OCI-LY1 (cell line): ENCODE results near the gene PBX1.

Experiments
- H2AFZ ChIP-seq: fragments of 200-600 bp; sonication (generic), shearing (Covaris generic); 2 replicates; pipeline ENCODE4 v1.6.0; 2014; ENCODE audit warnings: antibody characterized with exemption, mild to moderate bottlenecking, low read length
- H3F3A ChIP-seq: fragments of 200-600 bp; sonication (generic), shearing (Covaris generic); 2 replicates; pipeline ENCODE4 v1.6.0; 2014; ENCODE audit warnings: mild to moderate bottlenecking, antibody characterized with exemption, low read length, moderate library complexity; ENCODE audit not compliant: insufficient read depth
- H3K27ac ChIP-seq: fragments of 200-600 bp; sonication (generic); 2 replicates; pipeline ENCODE4 v1.5.1; 2014; ENCODE audit warnings: low read length, mixed run types, mild to moderate bottlenecking, low read depth; ENCODE audit not compliant: poor library complexity, severe bottlenecking
- H3K27me3 ChIP-seq: fragments of 200-600 bp; sonication (generic); 2 replicates; pipeline ENCODE4 v1.6.0; 2014; ENCODE audit warnings: antibody characterized with exemption, mild to moderate bottlenecking, low read length, moderate library complexity; ENCODE audit not compliant: insufficient read depth
- H3K36me3 ChIP-seq: fragments of 200-600 bp; sonication (generic); 2 replicates; pipeline ENCODE4 v1.6.1; 2014; ENCODE audit warnings: mild to moderate bottlenecking, antibody characterized with exemption, low read length, moderate library complexity, mixed read lengths; ENCODE audit not compliant: insufficient read depth
- H3K4me1 ChIP-seq: fragments of 200-600 bp; sonication (generic); 2 replicates; pipeline ENCODE4 v1.5.1; 2014; ENCODE audit warnings: mild to moderate bottlenecking, low read length, moderate library complexity; ENCODE audit not compliant: insufficient read depth, severe bottlenecking
- H3K4me2 ChIP-seq: fragments of 200-600 bp; sonication (generic), shearing (Covaris generic); 2 replicates; pipeline ENCODE4 v1.6.1; 2014; ENCODE audit warnings: low read length
- H3K4me3 ChIP-seq: fragments of 200-600 bp; sonication (generic); 2 replicates; pipeline ENCODE4 v1.5.1; 2014; ENCODE audit warnings: low read length, low read depth, mild to moderate bottlenecking, mixed read lengths; ENCODE audit not compliant: poor library complexity, severe bottlenecking
- H3K79me2 ChIP-seq: fragments of 200-600 bp; shearing (Covaris generic); 2 replicates; pipeline ENCODE4 v1.6.1; 2016; ENCODE audit warnings: mixed run types, low read length, mixed read lengths; ENCODE audit not compliant: insufficient read depth
- H3K9ac ChIP-seq: fragments of 200-600 bp; sonication (generic), shearing (Covaris generic); 2 replicates; pipeline ENCODE4 v1.6.1; 2014; ENCODE audit warnings: mild to moderate bottlenecking, low read length, mixed read lengths
- H3K9me2 ChIP-seq: fragments of 200-600 bp; sonication (generic), shearing (Covaris generic); 2 replicates; pipeline ENCODE4 v1.6.1; 2014; ENCODE audit warnings: low read depth, mild to moderate bottlenecking, low read length, mixed read lengths
- H3K9me3 ChIP-seq: fragments of 200-600 bp; shearing (Covaris generic); 2 replicates; pipeline ENCODE4 v1.6.1; 2014; ENCODE audit warnings: low read length, mixed read lengths
- H4K20me1 ChIP-seq: fragments of 200-600 bp; sonication (generic), shearing (Covaris generic); 2 replicates; pipeline ENCODE4 v1.6.0; 2016; ENCODE audit warnings: mild to moderate bottlenecking, low read length; ENCODE audit not compliant: insufficient read depth
- CTCF ChIP-seq: fragments of 200-600 bp; sonication (generic), shearing (Covaris generic); IDR thresholded peaks from 2 replicates; pipeline ENCODE4 v1.5.1; 2017; ENCODE audit warnings: mild to moderate bottlenecking, antibody characterized with exemption, low read length, moderate library complexity, mixed read lengths
- EZH2 ChIP-seq: fragments of 200-600 bp; sonication (generic), shearing (Covaris generic); IDR thresholded peaks from 2 replicates; pipeline ENCODE4 v1.8.0; 2017; ENCODE audit warnings: borderline replicate concordance, mixed run types, mild to moderate bottlenecking, antibody characterized with exemption, low read length, moderate library complexity, mixed read lengths

PBX1 gene

GRCh38 chr1:164667600-164667999 lies 108.6 kb downstream of the PBX1 start:
- no peak for TF ChIP-seq CTCF
- TF ChIP-seq EZH2, result no peak
- Histone ChIP-seq H4K20me1 (no peaks in the 10 kb centered on the region), H3K79me2 (no peaks in the 10 kb centered on the region), H3K4me2 (no peak overlapping the region), H3K27ac (no peak overlapping the region), H3K9me3 (no peaks in the 10 kb centered on the region), H3K4me3 (no peak overlapping the region), H3K9me2 (no peaks in the 10 kb centered on the region), H3F3A (no peaks in the 10 kb centered on the region), H3K4me1 (no peaks in the 10 kb centered on the region), H3K9ac (no peak overlapping the region), H3K36me3 (no peaks in the 10 kb centered on the region), H2AFZ (no peak overlapping the region), H3K27me3 (no peaks in the 10 kb centered on the region)

GRCh38 chr1:164668491-164669400 lies 109.8 kb downstream of the PBX1 start:
- no peaks in the 10 kb centered on the region for H3K27me3 ChIP-seq
- H3K9ac ChIP-seq, result no peak overlapping the region
- TF ChIP-seq EZH2 (no peak), CTCF (no peak)
- no peak overlapping the region for H3K4me3 ChIP-seq
- no peaks in the 10 kb centered on the region for H3K9me3 ChIP-seq
- H3K4me2 ChIP-seq, result no peak overlapping the region
- H3K4me1 ChIP-seq, result no peaks in the 10 kb centered on the region
- H3K27ac ChIP-seq, result no peak overlapping the region
- H3F3A ChIP-seq, result no peaks in the 10 kb centered on the region
- no peaks in the 10 kb centered on the region for H3K36me3 ChIP-seq
- no peaks in the 10 kb centered on the region for H3K9me2 ChIP-seq
- H2AFZ ChIP-seq, result no peak overlapping the region
- H4K20me1 ChIP-seq, result no peaks in the 10 kb centered on the region
- no peaks in the 10 kb centered on the region for H3K79me2 ChIP-seq

- Histone ChIP-seq H3K9ac (no peak overlapping the region), H3K27me3 (no peaks in the 10 kb centered on the region; the same call in 1 of the 2 replicates), H3K79me2 (no peaks in the 10 kb centered on the region), H4K20me1 (no peaks in the 10 kb centered on the region), H3K36me3 (no peaks in the 10 kb centered on the region), H3F3A (no peaks in the 10 kb centered on the region), H3K9me3 (no peaks in the 10 kb centered on the region), H3K4me3 (no peak overlapping the region), H3K27ac (no peak overlapping the region), H3K9me2 (no peaks in the 10 kb centered on the region), H3K4me1 (no peaks in the 10 kb centered on the region), H3K4me2 (no peak overlapping the region), H2AFZ (no peak overlapping the region)
- TF ChIP-seq EZH2, result no peak
- TF ChIP-seq CTCF, result no peak
Observed at GRCh38 chr1:164670026-164670425, 111.0 kb downstream of the PBX1 start.
